ENCODE data around the gene PDCD1.

The PDCD1 gene

DNA sequence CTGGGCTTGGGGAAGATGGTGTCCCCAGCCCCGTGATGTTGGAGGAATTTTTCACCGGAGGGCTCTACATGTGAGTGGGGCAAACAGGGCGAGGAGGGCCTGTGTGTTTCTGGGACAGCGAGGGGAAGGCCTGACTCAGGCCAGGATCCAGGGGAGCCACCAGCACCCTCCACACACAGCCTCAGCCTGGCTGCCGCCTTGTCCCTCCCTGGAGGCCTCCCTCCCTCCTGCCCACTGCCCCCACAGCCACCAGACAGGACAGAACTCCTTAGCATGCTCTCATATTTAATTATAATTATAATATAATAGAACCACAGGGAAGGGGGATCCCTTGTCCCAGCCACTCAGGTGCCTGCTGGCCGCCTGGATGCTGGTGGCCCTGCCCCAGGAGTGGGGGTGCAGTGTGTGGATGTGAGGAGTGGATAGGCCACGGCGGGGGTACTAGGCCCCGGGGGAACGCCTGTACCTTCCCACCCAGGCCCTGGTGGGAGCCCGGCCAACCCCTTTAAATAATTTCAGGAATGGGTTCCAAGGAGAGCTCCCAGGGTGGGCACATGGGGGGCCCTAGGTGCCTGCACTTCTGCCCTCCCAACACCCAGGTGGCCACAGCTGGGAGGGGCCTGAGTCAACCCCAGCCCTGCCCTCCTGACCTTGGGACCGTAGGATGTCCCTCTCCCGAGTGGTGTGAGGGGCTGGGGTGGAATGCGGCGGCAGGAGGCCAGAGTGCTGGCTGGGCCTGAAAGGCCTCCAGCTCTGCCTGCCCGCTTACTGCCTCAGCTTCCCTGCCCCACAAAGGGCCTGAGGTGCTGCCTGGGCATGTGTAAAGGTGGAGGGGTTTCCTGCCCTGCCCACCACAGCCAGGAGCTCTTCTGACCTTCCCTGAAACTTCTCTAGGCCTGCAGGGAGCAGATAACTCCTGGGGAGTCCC lies 8.8 kb downstream of the PDCD1 start:
- peak; percentile 56 for DNase-seq

DNA sequence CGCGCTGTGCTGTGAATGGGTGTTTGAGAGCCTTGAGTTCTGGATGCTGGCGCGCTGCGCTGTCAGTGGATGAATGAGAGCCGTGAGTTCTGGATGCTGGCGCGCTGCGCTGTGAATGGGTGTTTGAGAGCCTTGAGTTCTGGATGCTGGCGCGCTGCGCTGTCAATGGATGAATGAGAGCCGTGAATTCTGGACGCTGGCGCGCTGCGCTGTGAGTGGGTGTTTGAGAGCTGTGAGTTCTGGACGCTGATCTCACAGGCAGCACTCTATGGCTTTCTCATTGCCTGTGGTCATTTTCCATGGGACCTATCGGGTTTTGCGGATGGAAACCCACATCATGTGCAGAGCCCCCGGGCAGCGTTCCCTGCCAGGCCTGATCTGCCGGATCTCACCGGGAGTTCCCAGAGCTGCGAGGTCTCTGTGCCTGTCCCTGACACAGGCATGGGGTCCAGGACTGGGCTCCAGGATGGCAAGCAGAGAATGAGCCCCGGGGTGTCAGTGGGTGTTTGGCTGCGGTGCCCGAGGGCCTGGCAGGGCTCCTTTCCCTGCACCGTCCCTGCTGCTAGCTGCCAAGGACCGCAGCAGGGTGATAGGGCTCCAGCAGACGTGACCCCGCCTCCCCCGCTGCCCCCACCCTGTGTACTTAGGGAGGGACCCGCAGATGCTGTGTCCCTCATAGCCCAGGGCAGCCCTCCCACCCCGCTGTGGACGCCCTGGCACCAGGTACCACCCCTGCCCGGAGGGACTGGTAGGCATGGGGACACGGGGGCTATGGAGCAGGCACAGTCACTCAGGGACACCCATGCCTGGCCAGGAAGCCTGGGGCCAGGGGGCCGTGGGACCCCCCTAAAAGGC lies 9.7 kb downstream of the PDCD1 start:
- DNase-seq: peak; percentile 57

DNA sequence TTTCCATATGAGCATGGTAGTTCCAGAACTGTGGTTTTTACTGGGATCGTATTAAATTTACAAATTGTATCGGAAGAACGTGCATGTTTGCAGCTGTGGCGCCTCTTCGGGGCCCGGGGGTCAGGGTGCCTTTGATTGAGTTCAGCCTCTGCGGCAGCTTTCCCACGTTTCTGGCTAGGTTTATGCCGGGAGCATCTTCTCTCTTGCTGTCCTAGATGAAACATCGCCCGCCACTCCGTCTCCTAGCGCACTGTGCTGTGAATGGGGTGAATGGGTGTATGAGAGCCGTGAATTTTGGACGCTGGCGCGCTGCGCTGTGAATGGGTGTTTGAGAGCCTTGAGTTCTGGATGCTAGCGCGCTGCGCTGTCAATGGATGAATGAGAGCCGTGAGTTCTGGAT lies 12.3 kb downstream of the PDCD1 start:
- DNase-seq: peak; percentile 57

DNA sequence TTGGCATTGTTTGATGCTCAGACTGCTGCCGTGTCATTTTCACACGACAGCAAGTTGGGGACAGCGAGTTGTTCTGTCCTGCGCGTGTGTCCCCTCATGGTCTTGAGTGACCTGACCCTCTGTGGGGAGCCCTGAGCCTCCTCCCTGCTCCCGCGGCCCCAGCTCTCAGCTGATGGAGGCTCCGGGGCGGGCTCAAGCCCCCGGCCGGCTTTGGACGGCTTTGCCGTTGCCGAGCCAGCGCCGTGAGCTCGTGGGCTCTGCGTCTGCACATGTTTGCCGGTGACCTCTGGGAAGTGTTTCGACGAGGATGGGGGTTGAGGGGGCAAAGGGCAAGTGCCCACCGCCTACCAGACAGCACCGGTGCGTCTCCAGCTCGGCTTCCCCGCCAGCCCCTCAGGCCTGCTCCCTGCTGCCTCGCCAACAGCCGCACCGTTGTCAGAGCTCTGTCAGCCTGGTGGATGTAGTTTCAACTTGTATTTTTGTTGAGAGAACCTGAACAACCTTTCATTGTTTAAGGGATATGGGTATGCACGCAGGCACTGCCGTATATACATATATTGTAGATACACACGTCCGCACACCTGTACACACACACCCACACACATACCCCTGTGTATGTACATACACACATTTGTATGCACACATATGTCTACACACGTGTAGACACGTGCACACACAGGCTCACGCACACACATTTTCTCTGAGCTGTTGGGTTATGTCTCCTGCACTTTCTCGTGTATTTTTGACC lies 13.7 kb downstream of the PDCD1 start:
- DNase-seq: peak; percentile 59

DNA sequence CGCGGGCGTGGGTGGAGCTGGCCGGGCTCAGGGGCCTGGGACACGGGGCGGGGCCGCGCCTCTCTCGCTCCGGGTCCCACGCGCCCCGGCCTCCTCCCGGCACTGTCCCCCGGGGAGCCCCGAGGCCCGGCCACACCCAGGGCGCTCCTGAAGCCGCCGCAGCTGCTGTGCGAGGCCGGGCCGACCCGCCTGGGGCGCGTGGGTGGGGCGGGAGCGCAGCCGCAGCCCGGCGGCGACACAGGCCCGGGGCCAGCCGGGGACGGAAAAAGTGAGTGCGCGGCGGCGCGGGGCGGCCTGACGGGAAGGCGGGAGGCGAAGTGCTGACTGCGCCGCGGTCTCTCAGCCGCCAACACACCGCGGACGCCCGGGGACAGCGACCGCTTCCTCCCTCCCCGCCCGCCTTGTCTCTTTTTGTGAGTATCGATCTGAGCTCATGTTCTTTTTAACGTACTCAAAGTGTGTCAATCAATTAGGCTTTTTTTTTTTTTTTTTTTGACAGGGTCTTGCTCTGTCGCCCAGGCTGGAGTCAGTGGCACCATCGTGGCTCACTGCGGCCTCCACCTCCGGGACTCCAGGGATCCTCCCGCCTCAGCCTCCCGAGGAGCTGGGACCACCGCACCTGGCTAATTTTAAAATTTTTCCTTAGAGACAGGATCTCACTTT lies 14.5 kb downstream of the PDCD1 start:
- DNase-seq: peak; percentile 93

DNA sequence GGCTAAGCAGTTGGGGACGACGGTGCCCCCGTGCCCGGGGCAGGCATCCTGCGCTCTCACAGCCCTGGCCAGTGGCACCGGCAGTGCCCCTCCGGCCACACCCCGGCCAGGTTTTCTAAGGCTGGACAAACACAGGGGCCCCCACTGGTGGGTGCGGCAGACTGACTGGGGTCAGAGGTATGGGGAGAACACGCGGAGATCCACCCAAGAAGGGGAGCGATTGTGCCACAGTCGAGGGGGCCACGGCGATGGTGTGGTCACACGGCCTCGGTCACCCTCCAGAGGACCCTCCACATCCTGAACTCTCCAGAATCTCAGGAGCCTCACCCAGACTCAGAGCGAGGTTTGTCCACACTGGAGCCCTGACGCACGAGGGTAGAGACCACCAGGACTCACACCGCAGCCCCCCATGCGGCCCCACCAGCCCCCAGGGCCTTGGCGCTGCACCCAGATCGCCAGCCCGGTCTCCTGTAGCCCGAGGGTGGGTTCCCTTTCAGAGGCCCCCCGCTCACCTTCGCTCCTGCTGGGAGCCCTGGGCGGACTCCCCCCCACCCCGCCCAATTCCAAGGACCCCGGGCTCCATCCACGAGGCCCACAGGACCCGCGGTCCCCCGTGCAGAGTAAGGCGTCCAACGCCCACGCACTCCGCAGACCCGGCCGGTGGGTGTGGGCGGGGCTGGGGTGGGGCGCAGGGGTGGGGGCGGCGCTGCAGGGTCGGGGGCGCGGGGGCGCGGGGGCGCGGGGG lies 15.2 kb downstream of the PDCD1 start:
- peak; percentile 70 for DNase-seq

DNA sequence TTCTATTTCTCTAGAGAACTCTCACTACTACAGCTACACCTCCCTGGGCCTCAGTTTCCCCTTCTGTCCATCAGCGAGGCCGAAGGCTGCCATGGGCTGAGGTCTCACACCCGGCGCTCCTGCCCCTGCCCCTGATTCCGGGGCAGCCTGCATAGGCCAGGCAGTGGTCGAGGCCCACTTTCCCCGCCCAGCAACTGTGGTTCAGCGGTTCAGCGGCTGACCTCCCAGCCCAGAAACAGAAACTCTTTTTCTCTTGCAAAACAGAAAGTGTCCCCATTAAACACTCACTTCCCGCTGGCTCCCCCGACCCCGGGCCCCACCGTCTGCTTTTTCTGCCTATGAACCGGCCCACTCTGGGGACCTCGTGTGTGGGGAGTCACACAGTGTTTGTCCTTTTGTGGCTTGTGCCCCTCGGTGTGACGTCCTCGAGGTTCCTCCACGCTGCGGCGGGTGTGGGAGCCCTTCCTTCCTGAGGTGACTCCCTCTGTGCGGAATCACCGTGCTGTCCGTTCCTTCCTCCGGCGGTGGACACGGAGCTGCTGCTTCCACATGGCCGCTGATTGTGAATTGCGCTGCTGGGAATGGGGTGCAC lies 16.0 kb downstream of the PDCD1 start:
- peak; percentile 84 for DNase-seq

DNA sequence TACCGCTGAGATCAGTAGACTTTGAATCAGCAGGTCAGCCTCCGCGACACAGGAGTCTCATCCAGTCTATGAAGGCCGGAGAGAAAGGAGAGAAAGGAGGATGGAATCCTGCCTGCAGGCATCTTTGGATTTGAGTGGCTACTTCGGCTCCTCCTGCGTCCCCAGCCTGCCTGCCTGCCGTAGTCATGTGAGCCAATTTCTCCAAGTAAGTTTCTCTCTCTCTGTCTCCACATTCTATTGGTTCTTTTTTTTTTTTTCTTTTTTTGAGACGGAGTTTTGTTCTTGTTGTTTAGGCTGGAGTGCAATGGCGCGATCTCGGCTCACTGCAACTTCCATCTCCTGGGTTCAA lies 16.7 kb downstream of the PDCD1 start:
- DNase-seq: no peak

DNA sequence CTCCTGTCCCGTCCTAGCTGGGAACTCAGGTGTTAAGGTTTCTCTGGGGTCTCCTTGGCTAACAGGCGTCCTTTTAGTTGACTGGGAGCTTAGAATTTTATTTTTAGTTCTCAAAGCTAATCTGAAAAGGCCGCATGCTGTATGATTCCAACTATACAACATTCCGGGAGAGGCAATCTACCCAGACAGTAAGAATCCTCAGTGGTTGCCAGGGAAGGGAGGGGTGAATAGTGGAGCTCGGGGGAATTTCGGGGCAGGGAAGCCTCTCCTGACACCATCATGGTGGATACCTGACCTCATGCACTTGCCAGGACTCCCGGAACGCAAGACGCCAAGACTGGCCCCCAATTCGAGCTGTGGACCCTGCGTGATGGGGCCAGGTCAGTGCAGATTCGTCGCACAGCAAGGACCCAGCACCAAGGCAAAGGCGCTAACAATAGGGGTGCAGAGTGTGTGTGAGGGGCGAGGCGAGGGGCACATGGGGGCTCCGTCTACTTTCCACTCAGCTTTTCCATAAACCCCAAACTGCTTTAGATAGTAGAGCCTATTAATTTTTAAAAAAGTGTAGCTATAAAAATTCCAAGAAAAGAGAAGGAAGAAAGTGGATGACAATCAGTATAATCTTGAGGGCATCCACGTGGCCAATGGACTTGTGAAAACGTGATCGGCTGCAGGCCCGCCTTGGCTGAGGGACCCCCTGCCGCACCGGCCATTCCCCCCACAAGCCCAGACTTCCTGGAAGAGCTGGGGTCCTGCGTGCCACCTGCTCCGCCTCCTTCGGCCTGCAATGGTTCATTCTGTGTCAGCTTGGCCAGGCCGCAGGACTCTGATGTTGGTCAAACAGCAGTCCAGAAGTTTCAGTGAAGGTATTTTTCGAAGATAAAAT lies 17.3 kb downstream of the PDCD1 start:
- DNase-seq: peak; percentile 52

DNA sequence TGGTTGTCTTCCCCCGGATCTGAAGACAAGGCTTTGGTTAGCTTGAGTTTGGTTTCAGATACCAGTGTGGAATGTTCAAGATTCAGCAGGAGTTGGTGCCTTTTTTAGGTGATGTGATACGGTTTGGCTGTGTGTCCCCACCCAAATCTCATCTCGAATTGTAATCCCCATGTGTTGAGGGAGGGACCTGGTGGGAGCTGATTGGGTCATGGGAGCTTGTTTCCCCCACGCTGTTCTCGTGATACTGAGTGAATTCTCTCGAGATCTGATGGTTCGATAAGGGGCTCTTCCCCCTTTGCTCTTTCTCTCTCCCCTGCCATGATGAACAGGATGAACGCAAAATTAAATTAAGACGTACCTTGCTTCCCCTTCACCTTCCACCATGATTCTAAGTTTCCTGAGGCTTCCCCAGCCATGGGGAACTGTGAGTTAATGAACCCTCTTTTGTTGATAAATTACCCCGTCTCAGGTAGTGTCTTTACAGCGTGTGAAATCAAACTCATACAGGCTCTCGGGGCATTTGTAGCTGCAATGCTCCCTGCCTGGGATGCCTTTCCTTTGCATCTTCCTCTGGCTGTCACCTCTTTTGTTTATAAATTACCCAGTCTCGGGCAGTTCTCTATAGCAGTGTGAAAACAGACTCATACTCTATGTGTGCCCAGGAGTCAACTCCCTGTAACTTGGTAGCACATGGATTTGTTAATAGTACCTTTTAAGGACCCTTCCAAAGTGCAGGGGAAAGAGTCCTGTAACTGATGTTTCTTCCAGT lies 21.3 kb downstream of the PDCD1 start:
- peak; percentile 32 for DNase-seq

DNA sequence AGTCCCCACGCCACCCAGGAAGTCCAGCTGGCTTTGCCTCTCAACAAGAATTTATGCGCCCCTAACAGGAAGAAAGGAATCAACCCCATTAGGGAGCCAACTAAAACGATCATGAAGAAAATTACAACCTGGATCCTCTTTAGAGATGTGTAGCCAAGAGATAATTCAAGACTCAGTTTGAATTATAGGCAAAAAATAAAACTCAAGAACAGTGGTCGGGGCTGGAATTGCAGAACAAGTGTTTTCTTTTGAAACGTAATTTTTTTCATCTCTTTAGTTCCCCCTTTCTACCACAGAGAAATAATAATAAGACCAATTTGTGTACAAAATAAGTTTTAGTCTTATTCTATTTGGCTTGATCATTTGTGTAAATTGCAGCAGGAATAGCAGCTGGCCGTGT lies 22.4 kb downstream of the PDCD1 start:
- DNase-seq: no peak

DNA sequence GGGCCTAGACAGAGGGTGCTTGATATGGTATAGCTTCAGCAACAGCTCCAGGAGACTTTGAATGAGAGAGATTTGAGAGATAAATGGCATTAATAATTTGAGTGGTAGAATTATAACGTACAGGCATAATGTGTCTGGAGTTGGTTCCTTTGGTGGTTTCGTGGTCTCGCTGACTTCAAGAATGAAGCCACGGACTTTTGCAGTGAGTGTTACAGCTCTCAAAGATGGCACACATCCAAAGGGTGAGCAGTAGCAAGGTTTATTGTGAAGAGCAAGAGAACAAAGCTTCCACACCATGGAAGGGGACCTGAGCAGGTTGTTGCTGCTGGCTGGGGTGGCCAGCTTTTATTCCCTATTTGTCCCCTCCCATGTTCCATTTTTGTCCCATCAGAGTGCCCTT lies 23.1 kb downstream of the PDCD1 start:
- peak; percentile 38 for DNase-seq

DNA sequence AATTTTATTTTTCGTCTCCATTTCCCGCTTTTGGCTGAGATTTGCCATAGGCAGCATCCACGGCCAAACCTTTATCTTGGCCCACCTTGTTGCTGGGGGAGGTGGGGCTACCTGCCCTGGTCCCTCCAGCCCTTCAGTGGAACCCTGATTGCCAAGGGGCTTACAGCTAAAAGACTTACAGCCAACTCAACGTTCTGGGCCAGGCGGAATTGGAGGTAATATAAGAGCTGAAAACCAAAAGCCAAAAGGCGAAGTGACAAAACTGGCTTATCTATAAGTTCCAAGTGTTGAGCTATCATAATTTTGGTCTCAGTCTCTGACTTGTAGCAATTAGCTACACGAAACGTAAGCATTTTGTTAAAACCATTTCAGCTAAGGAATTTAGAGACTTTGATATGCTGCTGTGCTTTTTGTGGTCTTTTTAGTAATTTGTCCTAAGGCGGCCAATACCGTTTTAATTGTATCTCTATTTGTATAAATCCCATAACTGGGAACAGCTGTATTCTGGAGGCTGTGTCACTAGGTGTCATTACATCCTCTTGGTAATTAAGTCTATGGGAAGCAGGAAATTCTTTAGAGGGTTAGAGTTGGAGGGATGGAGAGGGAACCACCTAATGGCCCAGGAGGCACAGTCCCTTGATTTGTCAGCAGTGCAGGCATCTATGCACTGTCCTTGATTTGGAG lies 24.0 kb downstream of the PDCD1 start:
- peak; percentile 44 for DNase-seq

DNA sequence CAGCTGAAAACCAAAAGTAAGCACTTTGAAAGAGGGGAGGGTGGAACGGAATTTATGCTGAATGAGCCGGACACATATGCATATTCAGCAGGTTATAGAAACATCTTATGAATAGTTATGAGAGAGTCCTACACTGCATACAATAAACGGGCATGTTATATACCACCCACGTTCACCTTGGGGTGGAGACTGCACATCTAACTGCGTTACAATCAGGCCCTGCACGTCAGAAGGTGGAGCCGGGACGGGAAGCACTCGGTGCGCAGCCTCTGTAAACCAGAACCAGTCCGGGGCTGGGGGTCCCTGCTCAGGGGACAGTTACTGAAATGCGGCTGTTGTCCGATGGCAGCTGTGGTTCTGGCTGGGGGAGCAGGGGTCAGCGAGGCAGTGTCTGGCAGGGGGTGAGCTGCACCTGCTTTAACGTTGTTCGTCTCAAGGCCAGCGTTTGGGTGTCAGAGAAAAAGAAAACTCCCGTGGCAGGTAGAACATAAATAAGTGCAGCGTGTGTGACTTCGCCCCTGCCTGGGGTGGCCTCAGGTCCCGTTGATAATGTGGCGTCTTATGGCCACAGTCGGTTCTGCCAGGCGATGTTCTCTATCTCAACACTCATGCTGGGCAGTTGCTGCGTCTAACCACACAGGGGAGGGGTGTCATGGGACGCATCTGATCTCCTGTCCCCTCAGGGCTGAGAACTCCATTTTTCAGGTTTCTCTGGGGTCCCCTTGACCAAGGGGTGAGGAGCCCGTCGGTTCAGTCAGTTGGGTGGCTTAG lies 24.8 kb downstream of the PDCD1 start:
- peak; percentile 43 for DNase-seq

DNA sequence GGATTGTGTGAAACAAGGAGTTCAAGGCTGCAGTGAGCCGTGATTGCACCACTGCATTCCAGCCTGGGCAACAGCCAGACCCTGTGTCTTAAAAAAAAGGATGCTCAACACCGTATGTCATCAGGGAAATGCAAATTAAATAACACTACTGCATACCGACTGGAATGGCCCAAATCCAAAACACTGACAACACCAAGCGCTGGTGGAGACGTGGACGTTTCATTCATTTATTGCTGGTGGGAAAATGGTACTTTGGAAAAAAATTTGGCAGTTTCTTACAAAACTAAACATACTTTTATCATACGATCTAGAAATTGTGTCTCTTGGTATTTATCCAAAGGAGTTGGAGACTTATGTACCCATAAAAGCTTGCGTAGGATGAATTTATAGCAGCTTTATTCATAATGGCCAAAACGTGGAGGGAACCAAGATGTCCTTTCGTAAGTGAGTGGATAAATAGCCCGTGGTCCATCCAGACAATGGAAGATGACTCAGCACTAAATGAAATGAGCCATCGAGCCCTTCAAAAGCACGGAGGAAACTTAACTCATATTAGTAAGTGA lies 25.5 kb downstream of the PDCD1 start:
- DNase-seq: no peak

DNA sequence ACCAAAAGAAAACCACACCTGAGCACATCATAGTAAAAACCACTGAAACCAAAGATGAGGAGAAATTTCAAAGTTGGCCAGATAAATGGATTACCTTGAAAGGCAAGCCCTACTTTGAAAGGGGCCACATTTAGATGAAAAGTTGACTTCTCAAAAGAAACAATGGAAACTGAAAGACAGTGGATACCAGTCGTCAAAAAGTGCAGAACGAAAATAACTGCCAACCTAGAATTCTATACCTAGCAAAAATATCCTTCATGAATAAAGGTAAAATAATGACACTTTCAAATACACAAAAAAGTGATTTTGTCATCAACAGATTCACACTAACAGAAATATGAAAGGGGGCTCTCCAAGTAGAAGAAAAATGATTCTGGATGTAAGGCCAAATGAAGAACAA lies 31.3 kb downstream of the PDCD1 start:
- no peak for DNase-seq

DNA sequence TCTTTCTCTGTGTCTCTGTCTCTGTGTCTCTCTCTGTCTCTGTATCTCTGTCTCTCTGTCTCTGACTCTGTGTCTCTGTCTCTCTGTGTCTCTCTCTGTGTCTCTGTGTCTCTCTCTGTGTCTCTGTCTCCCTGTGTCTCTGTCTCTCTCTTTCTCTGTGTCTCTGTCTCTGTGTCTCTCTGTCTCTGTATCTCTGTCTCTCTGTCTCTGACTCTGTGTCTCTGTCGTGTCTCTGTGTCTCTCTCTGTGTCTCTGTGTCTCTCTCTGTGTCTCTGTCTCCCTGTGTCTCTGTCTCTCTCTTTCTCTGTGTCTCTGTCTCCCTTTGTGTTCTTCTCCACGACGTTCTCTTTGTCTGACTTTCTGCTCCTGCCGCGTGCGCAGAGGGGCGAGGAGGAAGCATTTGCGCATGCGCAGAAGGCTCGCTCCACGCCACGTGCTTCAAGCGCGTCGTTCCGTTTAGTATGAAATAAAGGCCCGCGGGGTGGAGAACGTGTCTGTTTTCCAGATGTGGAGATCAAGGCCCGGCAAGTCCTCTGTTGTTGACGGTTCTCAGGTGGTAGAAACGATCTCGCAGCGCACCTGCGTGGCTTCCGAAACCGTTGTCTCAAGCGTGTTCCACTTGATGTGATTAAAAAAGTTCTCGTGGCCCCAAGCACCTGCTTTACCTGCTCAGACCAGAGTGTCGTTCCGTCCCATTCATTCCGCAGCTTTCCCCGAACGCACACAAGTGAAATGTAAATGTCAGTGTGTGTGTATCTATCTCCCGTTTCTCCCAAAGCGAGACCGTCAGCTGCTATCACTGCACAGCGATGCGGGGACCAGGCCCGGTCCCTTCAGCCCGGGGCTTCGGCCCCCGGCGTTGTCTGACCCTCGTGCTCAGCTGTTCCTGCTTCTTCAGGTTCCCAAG lies 34.9 kb downstream of the PDCD1 start:
- peak; percentile 50 for DNase-seq
